GOT3 (cell line): ENCODE data around the gene PIK3C2G.

Experiments
- DNase-seq: peaks from one replicate; lab custom pipeline; 2025; ENCODE audit warnings: mixed read lengths; lab: John Stamatoyannopoulos, UW

PIK3C2G gene

GRCh38 chr12:18562531-18562930 is 301.2 kb downstream of the PIK3C2G start:
- DNase-seq, result no peak

- no peak for DNase-seq
Observed at GRCh38 chr12:18564306-18564705, 303.0 kb downstream of the PIK3C2G start.

- no peak for DNase-seq
Observed at GRCh38 chr12:18567787-18568186, 306.5 kb downstream of the PIK3C2G start.

- DNase-seq, result no peak
Observed at GRCh38 chr12:18570543-18570942, 309.2 kb downstream of the PIK3C2G start.

- DNase-seq, result no peak
Observed at GRCh38 chr12:18576104-18576626, 314.8 kb downstream of the PIK3C2G start.

GRCh38 chr12:18576648-18577047 is 315.3 kb downstream of the PIK3C2G start:
- no peak for DNase-seq

GRCh38 chr12:18578191-18578590 is 316.9 kb downstream of the PIK3C2G start:
- no peak for DNase-seq

GRCh38 chr12:18580291-18580690 is 319.0 kb downstream of the PIK3C2G start:
- no peak for DNase-seq

- no peak for DNase-seq
Observed at GRCh38 chr12:18580706-18581105, 319.4 kb downstream of the PIK3C2G start.

GRCh38 chr12:18581232-18581962 is 320.1 kb downstream of the PIK3C2G start:
- DNase-seq, result no peak

- DNase-seq, result no peak
Observed at GRCh38 chr12:18583655-18584054, 322.3 kb downstream of the PIK3C2G start.

GRCh38 chr12:18586581-18586980 is 325.3 kb downstream of the PIK3C2G start:
- DNase-seq, result no peak

- DNase-seq, result no peak
Observed at GRCh38 chr12:18589316-18589715, 328.0 kb downstream of the PIK3C2G start.

- DNase-seq, result no peak
Observed at GRCh38 chr12:18591473-18591872, 330.2 kb downstream of the PIK3C2G start.

- no peak for DNase-seq
Observed at GRCh38 chr12:18595412-18595811, 334.1 kb downstream of the PIK3C2G start.

- no peak for DNase-seq
Observed at GRCh38 chr12:18601962-18602361, 340.6 kb downstream of the PIK3C2G start.

GRCh38 chr12:18612971-18613370 is 351.7 kb downstream of the PIK3C2G start:
- DNase-seq, result no peak

GRCh38 chr12:18620986-18621385 is 359.7 kb downstream of the PIK3C2G start:
- no peak for DNase-seq

GRCh38 chr12:18629445-18629844 is 368.1 kb downstream of the PIK3C2G start:
- no peak for DNase-seq

- DNase-seq, result no peak
Observed at GRCh38 chr12:18629916-18630315, 368.6 kb downstream of the PIK3C2G start.

GRCh38 chr12:18631339-18631738 is 370.0 kb downstream of the PIK3C2G start:
- no peak for DNase-seq

- DNase-seq, result no peak
Observed at GRCh38 chr12:18632848-18633247, 371.5 kb downstream of the PIK3C2G start.

- no peak for DNase-seq
Observed at GRCh38 chr12:18634382-18634781, 373.1 kb downstream of the PIK3C2G start.
